Endothelial cell of umbilical vein (primary cell): ENCODE measurements around the gene SKOR1.
A peak's percentile ranks its signal among the peaks of the same experiment; 100 is the strongest.

Source experiments
- CTCF ChIP-seq, 2 donors: IDR thresholded peaks; 1 replicate in 1 of 2; 2 replicates in 1 of 2; pipeline ENCODE4 v1.5.1; 2011; ENCODE audit warnings: low read length in 2 of 2, mild to moderate bottlenecking in 2 of 2, moderate library complexity in 2 of 2, control low read depth in 1 of 2, inconsistent platforms in 1 of 2, low read depth in 1 of 2; ENCODE audit not compliant: insufficient read depth in 1 of 2; ENCODE audit errors: extremely low read depth in 1 of 2
- EZH2 ChIP-seq: IDR thresholded peaks from 2 replicates; pipeline ENCODE4 v1.6.1; 2012; ENCODE audit warnings: borderline replicate concordance, low read depth, mild to moderate bottlenecking, moderate library complexity, low read length, inconsistent platforms; ENCODE audit not compliant: severe bottlenecking

DNA sequence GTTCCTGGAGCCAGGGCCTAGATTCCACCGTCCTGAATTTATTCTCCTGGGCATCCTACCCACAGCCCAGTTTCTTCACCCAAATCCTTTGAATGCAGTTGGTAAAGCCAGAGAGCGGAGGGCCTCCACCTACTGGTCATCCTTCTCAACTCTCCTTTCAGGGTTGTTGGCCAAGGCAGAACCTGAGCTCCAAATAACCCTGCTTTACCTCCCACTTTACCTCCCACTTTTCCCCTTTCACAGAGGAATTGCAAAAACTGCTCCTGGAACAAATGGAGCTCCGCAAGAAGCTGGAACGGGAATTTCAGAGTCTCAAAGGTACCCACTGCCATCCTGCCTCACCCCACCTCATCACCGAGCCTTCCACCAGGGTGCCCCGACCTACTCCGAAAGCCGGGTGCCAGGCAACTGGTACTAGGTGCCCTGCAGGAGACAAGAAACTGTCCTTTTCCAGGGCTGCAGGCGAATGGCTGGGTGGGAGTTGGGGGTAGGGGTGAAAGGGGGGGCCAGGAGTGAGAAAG is 6.8 kb downstream of the SKOR1 start:
- TF ChIP-seq EZH2: no peak
- TF ChIP-seq CTCF (IDR thresholded peaks at IDR 0.05; ENCODE audit: extremely low read depth in 1 of 2, insufficient read depth in 1 of 2, low read depth in 1 of 2, low read length in 2 of 2): peak in 1 of 2 donors; percentile 31
